Measurements from ENCODE around the gene TMEM92. TPM values are rescaled to one million over a fixed set of nuclear protein-coding genes. Genes with fewer than 3 reads are reported as not detected.

The TMEM92 gene
- total and polyA plus RNA-seq, 2 of the 13 experiments (the other 11 are each of a cell fraction or from before 2014, with no cell fraction given), result 0.07 TPM; not detected in 1

GRCh38 chr17:50297407-50297865, 23.2 kb downstream of the TMEM92 start (continued):
- TF ChIP-seq FLYWCH1 (CRISPR knock-in tag; IDR thresholded peaks at IDR 0.05) (no peak), PITX1 (CRISPR knock-in tag; IDR thresholded peaks at IDR 0.05) (no peak), ZZZ3 (CRISPR knock-in tag; IDR thresholded peaks at IDR 0.05; ENCODE audit: borderline replicate concordance) (no peak), ZNF556 (CRISPR knock-in tag; IDR thresholded peaks at IDR 0.05; ENCODE audit: borderline replicate concordance) (peak; percentile 46; the same call in 1 of the 2 replicates), ZNF577 (CRISPR knock-in tag; IDR thresholded peaks at IDR 0.05; ENCODE audit: borderline replicate concordance, low read depth) (no peak), ZNF746 (CRISPR knock-in tag; IDR thresholded peaks at IDR 0.05) (no peak), ZNF451 (CRISPR knock-in tag; IDR thresholded peaks at IDR 0.05) (0 out of 2 replicates have a peak, but pooled peaks have one; percentile 19), RARA (CRISPR knock-in tag; IDR thresholded peaks at IDR 0.05) (no peak), RAD21 (CRISPR knock-in tag; IDR thresholded peaks at IDR 0.05) (peak; percentile 98), SIN3B (IDR thresholded peaks at IDR 0.05; ENCODE audit: low read length) (no peak), ZFP62 (CRISPR knock-in tag; IDR thresholded peaks at IDR 0.05) (no peak), CAMTA2 (CRISPR knock-in tag; IDR thresholded peaks at IDR 0.05; ENCODE audit: borderline replicate concordance) (no peak), ZNF644 (CRISPR knock-in tag; IDR thresholded peaks at IDR 0.05; ENCODE audit: low read depth) (no peak), ASH2L (IDR thresholded peaks at IDR 0.05; ENCODE audit: insufficient read length, low read depth, low read length) (no peak), CSRNP2 (CRISPR knock-in tag; conservative IDR thresholded peaks at IDR 0.05; ENCODE audit: low read depth) (no peak), SP1 (IDR thresholded peaks at IDR 0.05) (no peak), SP1 (CRISPR knock-in tag; IDR thresholded peaks at IDR 0.05) (no peak), HDAC2 (CRISPR knock-in tag; IDR thresholded peaks at IDR 0.05) (0 out of 2 replicates have a peak, but pooled peaks have one; percentile 18), POLR2AphosphoS5 (IDR thresholded peaks at IDR 0.05; ENCODE audit: low read depth, low read length) (no peak), ETV6 (CRISPR knock-in tag; conservative IDR thresholded peaks at IDR 0.05) (no peak), NFE2 (CRISPR knock-in tag; IDR thresholded peaks at IDR 0.05) (no peak), ZBTB42 (CRISPR knock-in tag; IDR thresholded peaks at IDR 0.05) (no peak), MIXL1 (CRISPR knock-in tag; IDR thresholded peaks at IDR 0.05) (no peak), GATAD2A (CRISPR knock-in tag; IDR thresholded peaks at IDR 0.05) (peak; percentile 20; the same call in 1 of the 2 replicates), PAXIP1 (CRISPR knock-in tag; conservative IDR thresholded peaks at IDR 0.05) (no peak), ZNF597 (CRISPR knock-in tag; IDR thresholded peaks at IDR 0.05) (0 out of 2 replicates have a peak, but pooled peaks have one; percentile 53), STAG1 (CRISPR knock-in tag; IDR thresholded peaks at IDR 0.05) (peak; percentile 99), ZNF678 (CRISPR knock-in tag; IDR thresholded peaks at IDR 0.05) (no peak), RNF2 (conservative IDR thresholded peaks at IDR 0.05; ENCODE audit: low read depth) (peak; percentile 45; the same call in 1 of the 2 replicates), ZNF260 (CRISPR knock-in tag; IDR thresholded peaks at IDR 0.05; ENCODE audit: borderline replicate concordance, low read depth) (no peak)
